K562 (cell line): Measurements from ENCODE around the gene MRPL55. TPM values are rescaled to one million over a fixed set of nuclear protein-coding genes. Genes with fewer than 3 reads are reported as not detected.

ENCODE experiments used
- ATAC-seq: fragments of 200-7000 bp; cut with Tn5 transposase; 3 replicates; pipeline ENCODE4 v1.9.1; 2020; ENCODE audit warnings: moderate library complexity
- BruUV-seq: library from RNA; stranded (reverse); fragments of 400-500 nt; replicated peaks from 2 replicates; lab custom pipeline; 2021; lab: Mats Ljungman, UMichigan
- CTCF ChIA-PET: fragments of 300-600 bp; formaldehyde crosslinking; extraction: SDS; loops from one replicate; lab custom pipeline; 2021; ENCODE audit warnings: low intra/inter-chr PET ratio; lab: Yijun Ruan, JAX
- POLR2A ChIA-PET: fragments of 300-600, 350-650 bp; sonication (Branson Sonifier 250); formaldehyde crosslinking; extraction: SDS; loops from one replicate; lab custom pipeline; 2021; ENCODE audit warnings: antibody characterized with exemption, inconsistent platforms; lab: Yijun Ruan, JAX
- DNase-seq, 4 experiments: peaks; one replicate each; pipeline versions ENCODE4 v3.0.0 to v3.0.0-alpha.2; 2011 to 2018; ENCODE audit warnings: low spot score in 3 of 4, mixed read lengths in 3 of 4; ENCODE audit errors: extremely low read depth in 1 of 4
- FAIRE-seq: peaks from 2 replicates; lab custom pipeline; 2011; peaks lifted over from hg19 to GRCh38; lab: Jason Lieb, UNC
- H2AFZ ChIP-seq: 2 replicates; pipeline ENCODE4 v1.6.0; 2011; ENCODE audit warnings: low read depth, low read length, control low read depth, inconsistent platforms
- H3K27ac ChIP-seq: fragments of 200-600 bp; 3 replicates; pipeline ENCODE4 v1.8.0; 2011; ENCODE audit warnings: low read depth, mild to moderate bottlenecking, control low read depth, inconsistent platforms, low read length, moderate library complexity, mixed read lengths; ENCODE audit errors: extremely low read depth
- H3K27me3 ChIP-seq, 2 experiments: fragments of 300-600 bp in 1 of 2; 2 replicates in 1 of 2; 3 replicates in 1 of 2; pipeline versions ENCODE4 v1.6.0 to v1.8.0; 2011; ENCODE audit warnings: inconsistent platforms in 2 of 2, low read length in 2 of 2, mild to moderate bottlenecking in 1 of 2, mixed read lengths in 1 of 2, moderate library complexity in 1 of 2; ENCODE audit not compliant: control insufficient read depth in 2 of 2, insufficient read depth in 2 of 2
- H3K36me3 ChIP-seq: fragments of 300-600 bp; 3 replicates; pipeline ENCODE4 v1.8.0; 2011; ENCODE audit warnings: mild to moderate bottlenecking, low read length, inconsistent platforms; ENCODE audit not compliant: control insufficient read depth, insufficient read depth
- H3K4me1 ChIP-seq, 2 experiments: fragments of 200-600 bp in 1 of 2; replicated peaks in 1 of 2; 2 replicates in 1 of 2; 3 replicates in 1 of 2; pipeline versions ENCODE4 v1.5.1 to v1.8.0; 2011; ENCODE audit warnings: inconsistent platforms in 2 of 2, low read length in 2 of 2, mild to moderate bottlenecking in 1 of 2, mixed read lengths in 1 of 2, moderate library complexity in 1 of 2; ENCODE audit not compliant: control insufficient read depth in 2 of 2, insufficient read depth in 2 of 2
- H3K4me2 ChIP-seq: 2 replicates; pipeline ENCODE4 v1.6.1; 2011; ENCODE audit warnings: low read length, control low read depth, inconsistent platforms, mixed read lengths; ENCODE audit not compliant: insufficient read depth
- H3K4me3 ChIP-seq: fragments of 200-600 bp; sonication (generic), shearing (Covaris generic); 2 replicates; pipeline ENCODE4 v1.5.1; 2016; ENCODE audit warnings: control low read depth, inconsistent platforms
- H3K79me2 ChIP-seq: fragments of 200-600 bp; 3 replicates; pipeline ENCODE4 v1.8.0; 2011; ENCODE audit warnings: low read length, inconsistent platforms; ENCODE audit not compliant: control insufficient read depth, insufficient read depth
- H3K9ac ChIP-seq, 2 experiments: 2 replicates each; pipeline versions ENCODE4 v1.6.0 to v1.6.1; 2011; ENCODE audit warnings: low read depth in 2 of 2, low read length in 2 of 2, control low read depth in 1 of 2, inconsistent platforms in 1 of 2, mild to moderate bottlenecking in 1 of 2, mixed read lengths in 1 of 2; ENCODE audit not compliant: insufficient read depth in 1 of 2
- H3K9me1 ChIP-seq: one replicate; pipeline ENCODE4 v1.6.0; 2011; ENCODE audit warnings: inconsistent platforms, mild to moderate bottlenecking, low read length, moderate library complexity; ENCODE audit not compliant: control insufficient read depth, insufficient read depth
- H3K9me3 ChIP-seq: replicated peaks from 2 replicates; pipeline ENCODE4 v1.5.1; 2011; ENCODE audit warnings: low read depth, low read length, inconsistent platforms; ENCODE audit not compliant: control insufficient read depth, insufficient read depth
- H4K20me1 ChIP-seq: replicated peaks from 2 replicates; pipeline ENCODE4 v1.6.1; 2011; ENCODE audit warnings: low read length, inconsistent platforms, mixed read lengths; ENCODE audit not compliant: control insufficient read depth, insufficient read depth
- AFF4 ChIP-seq: sonication (generic); formaldehyde crosslinking; IDR thresholded peaks from 2 replicates; pipeline ENCODE4 v1.8.0; 2023; ENCODE audit warnings: mild to moderate bottlenecking, missing genetic modification reagents
- CBFB ChIP-seq: sonication (generic); formaldehyde crosslinking; IDR thresholded peaks from 2 replicates; pipeline ENCODE4 v1.4.0; 2020; ENCODE audit warnings: mild to moderate bottlenecking, missing genetic modification reagents
- CBX8 ChIP-seq: fragments of 200-600 bp; sonication (generic); IDR thresholded peaks from 2 replicates; pipeline ENCODE4 v1.6.1; 2012; ENCODE audit warnings: borderline replicate concordance, mixed run types, low read depth, mild to moderate bottlenecking, moderate library complexity, mixed read lengths, low read length, control low read depth, inconsistent platforms; ENCODE audit not compliant: poor library complexity, severe bottlenecking; ENCODE audit errors: extremely low read depth
- CTBP1 ChIP-seq: fragments of 450-650 bp; IDR thresholded peaks from 2 replicates; pipeline ENCODE4 v1.6.1; 2016; ENCODE audit warnings: borderline replicate concordance
- DNMT1 ChIP-seq: fragments of 450-650 bp; IDR thresholded peaks from 2 replicates; pipeline ENCODE4 v1.6.1; 2016; ENCODE audit warnings: antibody characterized with exemption, mild to moderate bottlenecking
- HDAC3 ChIP-seq: fragments of 450-650 bp; IDR thresholded peaks from 2 replicates; pipeline ENCODE4 v1.6.1; 2018; ENCODE audit warnings: borderline replicate concordance, mild to moderate bottlenecking, moderate library complexity; ENCODE audit not compliant: partially characterized antibody
- HNRNPLL ChIP-seq: fragments of 200-400 bp; formaldehyde crosslinking; IDR thresholded peaks from 2 replicates; pipeline ENCODE4 v1.6.1; 2017; ENCODE audit warnings: low read length, low read depth, mild to moderate bottlenecking; ENCODE audit not compliant: poor library complexity, severe bottlenecking
- HOMEZ ChIP-seq: fragments of 250-450 bp; sonication (Bioruptor Pico); IDR thresholded peaks from 2 replicates; pipeline ENCODE4 v1.4.0; 2020; ENCODE audit warnings: mild to moderate bottlenecking, moderate library complexity
- PHTF2 ChIP-seq: fragments of 250-450 bp; sonication (Bioruptor Pico); IDR thresholded peaks from 2 replicates; pipeline ENCODE4 v1.5.0; 2021; ENCODE audit warnings: mild to moderate bottlenecking
- STAG1 ChIP-seq: sonication (generic); formaldehyde crosslinking; IDR thresholded peaks from 2 replicates; pipeline ENCODE4 v1.5.0; 2020; ENCODE audit warnings: missing genetic modification reagents, borderline replicate concordance
- WGBS: fragments of 100-300 bp; shearing (Covaris generic); methylation state at CpG from one replicate; pipeline ENCODE4 v1.1.6; 2016; ENCODE audit warnings: low coverage, mixed read lengths; ENCODE audit not compliant: insufficient coverage; ENCODE audit errors: missing lambda C conversion rate; 5-methylcytosine and 5-hydroxymethylcytosine counted together
- in situ Hi-C: fragments of 300-500 bp; cut with MboI; formaldehyde crosslinking; loops from 4 replicates; pipeline ENCODE4 v1.15.0; 2018; ENCODE audit warnings: inconsistent platforms, mixed read lengths
- intact Hi-C: fragments of 100-400 bp; cut with micrococcal nuclease; formaldehyde crosslinking; loops from 2 replicates; pipeline ENCODE4 v1.14.2; 2022
- polyA plus RNA-seq, 8 experiments: library from polyadenylated mRNA; depleted of rRNA in 4 of 8; stranded (reverse) in 5 of 8; unstranded in 3 of 8; fragments of >200 nt; fragmentation: Nextera tagmentation in 2 of 8; fragmentation: Illumina TruSeq in 1 of 8; extraction: Ambion mirVana in 2 of 8; extraction: Trizol in 1 of 8; gene quantifications; 2 replicates each; pipeline versions ENCODE4 v1.2.1 to v1.2.3, GENCODE V29; 2011 to 2014; ENCODE audit warnings: inconsistent platforms in 1 of 8, missing spikeins in 1 of 8
- total RNA-seq, 7 experiments: library from RNA; depleted of rRNA in 6 of 7; stranded (reverse); fragments of >200 nt in 6 of 7; fragmentation: Illumina TruSeq in 2 of 7; extraction: Trizol in 2 of 7; gene quantifications; 2 replicates each; pipeline versions ENCODE4 v1.2.1 to v1.2.3, GENCODE V29; 2011 to 2021; ENCODE audit warnings: low replicate concordance in 1 of 7
- TF ChIP-seq, protein P1 (sequence below), 2 experiments: fragments of 200-800 bp in 1 of 2; sonication (Bioruptor generic) in 1 of 2; sonication (generic) in 1 of 2; formaldehyde crosslinking in 1 of 2; IDR thresholded peaks in 1 of 2; conservative IDR thresholded peaks in 1 of 2; 2 replicates each; pipeline versions ENCODE4 v1.5.0 to v1.6.1; 2016 to 2020; ENCODE audit warnings: missing compliant biosample characterization in 1 of 2, missing genetic modification characterization in 1 of 2, missing genetic modification reagents in 1 of 2
- TF ChIP-seq, protein P2 (sequence below): sonication (generic); formaldehyde crosslinking; IDR thresholded peaks from 2 replicates; pipeline ENCODE4 v1.9.0; 2022; ENCODE audit warnings: mild to moderate bottlenecking, missing genetic modification reagents

MRPL55 gene
- total and polyA plus RNA-seq, 9 of the 15 experiments (the other 6 are each of a cell fraction or from before 2014, with no cell fraction given): 34.9 to 228 (median 81.0) TPM

- TF ChIP-seq, protein P1, sequence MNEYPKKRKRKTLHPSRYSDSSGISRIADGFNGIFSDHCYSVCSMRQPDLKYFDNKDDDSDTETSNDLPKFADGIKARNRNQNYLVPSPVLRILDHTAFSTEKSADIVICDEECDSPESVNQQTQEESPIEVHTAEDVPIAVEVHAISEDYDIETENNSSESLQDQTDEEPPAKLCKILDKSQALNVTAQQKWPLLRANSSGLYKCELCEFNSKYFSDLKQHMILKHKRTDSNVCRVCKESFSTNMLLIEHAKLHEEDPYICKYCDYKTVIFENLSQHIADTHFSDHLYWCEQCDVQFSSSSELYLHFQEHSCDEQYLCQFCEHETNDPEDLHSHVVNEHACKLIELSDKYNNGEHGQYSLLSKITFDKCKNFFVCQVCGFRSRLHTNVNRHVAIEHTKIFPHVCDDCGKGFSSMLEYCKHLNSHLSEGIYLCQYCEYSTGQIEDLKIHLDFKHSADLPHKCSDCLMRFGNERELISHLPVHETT (CRISPR knock-in tag; conservative IDR thresholded peaks at IDR 0.05 in 1 of 2, IDR thresholded peaks at IDR 0.05 in 1 of 2): 0 out of 4 replicates have a peak, but pooled peaks of 1 of the 2 experiments have one; percentile 30
- no peak for TF ChIP-seq PHTF2 (CRISPR knock-in tag)
- TF ChIP-seq HDAC3: no peak
- no peak for TF ChIP-seq HNRNPLL
Observed at GRCh38 chr1:228109962-228110488, 926 bp upstream of the MRPL55 start (continued).

- POLR2A ChIA-PET: interaction anchor here (0.6 to 1.9 kb wide), 4 partner anchors 10 to 160 kb away, joined by 3 to 8 read pairs (median 4); no protein-coding TSS in a partner anchor
- TF ChIP-seq CBFB: 0 out of 2 replicates have a peak, but pooled peaks have one; percentile 45
- no peak for TF ChIP-seq AFF4 (CRISPR knock-in tag)
- TF ChIP-seq CBX8: no peak
- TF ChIP-seq DNMT1: no peak
- no peak for TF ChIP-seq CTBP1
- TF ChIP-seq, protein P2, sequence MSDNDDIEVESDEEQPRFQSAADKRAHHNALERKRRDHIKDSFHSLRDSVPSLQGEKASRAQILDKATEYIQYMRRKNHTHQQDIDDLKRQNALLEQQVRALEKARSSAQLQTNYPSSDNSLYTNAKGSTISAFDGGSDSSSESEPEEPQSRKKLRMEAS (CRISPR knock-in tag): no peak
- peak; percentile 36; the same call in 1 of the 2 replicates for TF ChIP-seq STAG1 (CRISPR knock-in tag)
- no peak for TF ChIP-seq HOMEZ (CRISPR knock-in tag)
Observed at GRCh38 chr1:228108742-228109072, 392 bp downstream of the MRPL55 start.

More at GRCh38 chr1:228108742-228109072, 392 bp downstream of the MRPL55 start:
- H3K9ac ChIP-seq: peak overlapping the region; percentile 86 to 99
- under 1% methylated on average over 8 of the region's 8 CpGs for WGBS
- ATAC-seq (no peak; the same call in 2 of the 3 replicates), FAIRE-seq (no peak), DNase-seq (no peak)
- H4K20me1 ChIP-seq: no peaks in the 10 kb centered on the region
- in situ Hi-C loops (no loop called here), intact Hi-C loops (no loop called here)
- H2AFZ ChIP-seq: peak overlapping the region; percentile 94
- no TSS peak for BruUV-seq
- peak overlapping the region; percentile 97 for H3K4me2 ChIP-seq
- CTCF ChIA-PET: no interaction called here
- peaks cover 29% of the 10 kb centered on the region; the same call in 2 of the 3 replicates for H3K36me3 ChIP-seq
- H3K27me3 ChIP-seq: no peaks in the 10 kb centered on the region
- H3K4me1 ChIP-seq: peaks cover 20 to 47% of the 10 kb centered on the region in 2 experiments; a peak in 4 of 5 replicates
- peak overlapping the region; percentile 81 for H3K4me3 ChIP-seq
- H3K27ac ChIP-seq: peak overlapping the region; percentile 77
- peaks cover 33% of the 10 kb centered on the region for H3K79me2 ChIP-seq
- peaks cover 4% of the 10 kb centered on the region; the same call in 1 of the 2 replicates for H3K9me3 ChIP-seq
- no peaks in the 10 kb centered on the region for H3K9me1 ChIP-seq
